CD4-positive, alpha-beta memory T cell (primary cell): ENCODE results near the gene FXYD1. TPM values are rescaled to one million over a fixed set of nuclear protein-coding genes. Genes with fewer than 3 reads are reported as not detected.
A peak's percentile ranks its signal among the peaks of the same experiment; 100 is the strongest.
"Not testable (repeated sequence)": the region's sequence is repeated elsewhere in the genome, so short reads cannot be mapped to it uniquely, and the experiment has no call there.

Experiments used
- CTCF ChIA-PET: fragments of 350-600 bp; sonication (Branson Sonifier 250); formaldehyde crosslinking; loops from one replicate; lab custom pipeline; 2021; ENCODE audit warnings: inconsistent platforms; ENCODE audit not compliant: partially characterized antibody; lab: Charles Lee
- POLR2A ChIA-PET: fragments of 350-600 bp; sonication (Branson Sonifier 250); formaldehyde crosslinking; loops from one replicate; lab custom pipeline; 2021; ENCODE audit not compliant: partially characterized antibody; lab: Charles Lee
- DNase-seq, 5 donors: peaks; one replicate each; pipeline versions ENCODE4 v3.0.0 to v3.0.0-alpha.2; 2020 to 2022; ENCODE audit warnings: mixed read lengths in 1 of 5
- H3K27ac ChIP-seq: one replicate; pipeline ENCODE4 v1.7.0; 2013; ENCODE audit warnings: low read depth, low read length
- H3K27me3 ChIP-seq: 2 replicates; pipeline ENCODE4 v1.7.0; 2013; ENCODE audit warnings: mild to moderate bottlenecking, low read length, moderate library complexity; ENCODE audit not compliant: insufficient read depth
- H3K36me3 ChIP-seq: 2 replicates; pipeline ENCODE4 v1.7.0; 2013; ENCODE audit warnings: mild to moderate bottlenecking, low read length, moderate library complexity; ENCODE audit not compliant: insufficient read depth
- H3K4me1 ChIP-seq: 2 replicates; pipeline ENCODE4 v1.7.0; 2013; ENCODE audit warnings: mild to moderate bottlenecking, low read length, moderate library complexity; ENCODE audit not compliant: insufficient read depth
- H3K4me3 ChIP-seq, 2 donors: one replicate each; pipeline ENCODE4 v1.7.0; 2013; ENCODE audit warnings: low read length in 2 of 2, mild to moderate bottlenecking in 1 of 2
- H3K9me3 ChIP-seq, 2 donors: one replicate each; pipeline ENCODE4 v1.7.0; 2013; ENCODE audit warnings: low read length in 2 of 2, control low read depth in 1 of 2; ENCODE audit not compliant: control insufficient read depth in 1 of 2
- H3K27ac Mint-ChIP-seq, 7 donors: one replicate each; pipeline ENCODE4 v1.8.0; 2020 to 2021; ENCODE audit warnings: mixed read lengths in 7 of 7, mild to moderate bottlenecking in 6 of 7, inconsistent platforms in 3 of 7, moderate library complexity in 3 of 7
- H3K27me3 Mint-ChIP-seq, 2 donors: one replicate each; pipeline ENCODE4 v1.8.0; 2020 to 2021; ENCODE audit warnings: mixed read lengths in 2 of 2
- H3K36me3 Mint-ChIP-seq, 2 donors: one replicate each; pipeline ENCODE4 v1.8.0; 2020 to 2021; ENCODE audit warnings: mixed read lengths in 2 of 2, inconsistent platforms in 1 of 2, mild to moderate bottlenecking in 1 of 2
- H3K4me1 Mint-ChIP-seq, 4 donors: one replicate each; pipeline ENCODE4 v1.8.0; 2020 to 2021; ENCODE audit warnings: mixed read lengths in 4 of 4, mild to moderate bottlenecking in 1 of 4
- H3K4me3 Mint-ChIP-seq, 8 donors: one replicate each; pipeline ENCODE4 v1.8.0; 2020 to 2021; ENCODE audit warnings: mixed read lengths in 8 of 8, mild to moderate bottlenecking in 7 of 8, moderate library complexity in 6 of 8, inconsistent platforms in 3 of 8
- H3K9me3 Mint-ChIP-seq, 8 donors: one replicate each; pipeline ENCODE4 v1.8.0; 2020 to 2021; ENCODE audit warnings: mixed read lengths in 8 of 8, mild to moderate bottlenecking in 5 of 8, inconsistent platforms in 3 of 8, moderate library complexity in 1 of 8
- intact Hi-C: fragments of 100-400 bp; cut with micrococcal nuclease; formaldehyde crosslinking; loops from one replicate; pipeline ENCODE4 v1.15.1; 2023
- polyA plus RNA-seq, 2 donors: library from polyadenylated mRNA; unstranded; fragments of 300-500 nt; fragmentation: Illumina TruSeq; gene quantifications; one replicate each; pipeline ENCODE4 v1.2.3, GENCODE V29; 2021
- total RNA-seq, 2 experiments: library from RNA; stranded (reverse); gene quantifications; one replicate each; pipeline ENCODE4 v1.2.3, GENCODE V29; 2021

FXYD1 gene
- total and polyA plus RNA-seq, 4 experiments from 2014 or later, result 0.58 to 4.4 (median 3.4) TPM

GRCh38 chr19:35150445-35150844, 11.8 kb downstream of the FXYD1 start:
- H3K4me3 ChIP-seq, result no peak overlapping the region
- ChIA-PET POLR2A (no interaction called here), CTCF (interaction anchor here (1.3 kb wide), 1 partner anchor 67 kb away, joined by 3 read pairs; no protein-coding TSS in a partner anchor)
- no peak overlapping the region for H3K27ac ChIP-seq
- no peaks in the 10 kb centered on the region for H3K36me3 ChIP-seq
- no peaks in the 10 kb centered on the region for H3K27me3 ChIP-seq
- peaks cover 0 to 11% of the 10 kb centered on the region in 2 donors for H3K36me3 Mint-ChIP-seq
- no peak for DNase-seq
- intact Hi-C loops, result loop anchor here (1.0 to 5.0 kb wide), 2 partner anchors 22 to 38 kb away; no protein-coding TSS in a partner anchor
- H3K4me1 ChIP-seq, result peaks cover 14% of the 10 kb centered on the region
- no peaks in the 10 kb centered on the region for H3K9me3 Mint-ChIP-seq
- H3K9me3 ChIP-seq, result no peaks in the 10 kb centered on the region
- H3K4me1 Mint-ChIP-seq, result peaks cover 7 to 34% (median 15%) of the 10 kb centered on the region in 4 donors
- peak overlapping the region in 6 of 7 donors; percentile 5 to 88 (median 31) for H3K27ac Mint-ChIP-seq
- no peaks in the 10 kb centered on the region for H3K27me3 Mint-ChIP-seq
- peak overlapping the region in 1 of 8 donors; percentile 30 for H3K4me3 Mint-ChIP-seq

GRCh38 chr19:35151273-35152065, 12.8 kb downstream of the FXYD1 start:
- ChIA-PET POLR2A (interaction anchor here (0.7 to 7.5 kb wide), 4 partner anchors 8 to 63 kb away, joined by 3 to 126 read pairs (median 56); partner anchors contain the start of gene FXYD7), CTCF (interaction anchor here (1.9 to 4.2 kb wide), 2 partner anchors 8 to 16 kb away, joined by 5 to 90 read pairs; partner anchors contain the start of gene FXYD7)
- Mint-ChIP-seq H3K4me1 (peaks cover 14 to 39% (median 22%) of the 10 kb centered on the region in 4 donors), H3K27ac (peak overlapping the region in 2 of 7 donors; percentile 30 to 99), H3K9me3 (no peaks in the 10 kb centered on the region), H3K4me3 (no peak overlapping the region), H3K27me3 (no peaks in the 10 kb centered on the region), H3K36me3 (peaks cover 8 to 20% of the 10 kb centered on the region in 2 donors)
- intact Hi-C loops, result loop anchor here (5.0 kb wide), 1 partner anchor 39 kb away; no protein-coding TSS in a partner anchor
- Histone ChIP-seq H3K27me3 (no peaks in the 10 kb centered on the region), H3K4me3 (no peak overlapping the region), H3K36me3 (no peaks in the 10 kb centered on the region), H3K9me3 (no peaks in the 10 kb centered on the region), H3K4me1 (peaks cover 23% of the 10 kb centered on the region), H3K27ac (no peak overlapping the region)
- DNase-seq, result no peak

- not testable (repeated sequence) for H3K9me3 ChIP-seq, H3K27me3 ChIP-seq, H3K27me3 Mint-ChIP-seq, H3K9me3 Mint-ChIP-seq, H3K27ac ChIP-seq, DNase-seq
- Histone ChIP-seq H3K4me3 (peak overlapping the region; percentile 91 to 95), H3K4me1 (peaks cover 40% of the 10 kb centered on the region), H3K36me3 (peaks cover 16% of the 10 kb centered on the region)
- H3K36me3 Mint-ChIP-seq, result peaks cover 21 to 33% of the 10 kb centered on the region in 2 donors
- peak overlapping the region; percentile 98 to 100 (median 99) for H3K4me3 Mint-ChIP-seq
- ChIA-PET CTCF (interaction anchor here (1.0 to 4.2 kb wide), 19 partner anchors 10 to 103 kb away, joined by 3 to 90 read pairs (median 6); partner anchors contain the start of gene FXYD7), POLR2A (interaction anchor here (1.1 to 10.5 kb wide), 12 partner anchors 9 to 116 kb away, joined by 3 to 140 read pairs (median 16); partner anchors contain the start of genes FXYD7 and USF2)
- H3K4me1 Mint-ChIP-seq, result peaks cover 24 to 54% (median 32%) of the 10 kb centered on the region in 4 donors
- peak overlapping the region in 6 of 7 donors; percentile 75 to 99 (median 94) for H3K27ac Mint-ChIP-seq
- intact Hi-C loops, result loop anchor here (1.0 to 5.0 kb wide), 2 partner anchors 12 to 41 kb away; no protein-coding TSS in a partner anchor
Measured at GRCh38 chr19:35153129-35153522, 14.5 kb downstream of the FXYD1 start.

- Mint-ChIP-seq H3K27me3 (no peaks in the 10 kb centered on the region), H3K9me3 (no peaks in the 10 kb centered on the region), H3K4me1 (peaks cover 29 to 61% (median 39%) of the 10 kb centered on the region in 4 donors), H3K4me3 (peak overlapping the region; percentile 98 to 100 (median 99)), H3K27ac (peak overlapping the region; percentile 98 to 99 (median 99)), H3K36me3 (peaks cover 29 to 41% of the 10 kb centered on the region in 2 donors)
- peaks cover 23% of the 10 kb centered on the region for H3K36me3 ChIP-seq
- H3K27ac ChIP-seq, result peak overlapping the region; percentile 91
- peak; percentile 67 to 76 (median 72) for DNase-seq
- peaks cover 47% of the 10 kb centered on the region for H3K4me1 ChIP-seq
- ChIA-PET CTCF (interaction anchor here (0.7 to 4.2 kb wide), 25 partner anchors 9 to 110 kb away, joined by 3 to 90 read pairs (median 6); partner anchors contain the start of genes FXYD7 and LGI4), POLR2A (interaction anchor here (0.7 to 10.5 kb wide), 18 partner anchors 8 to 115 kb away, joined by 3 to 140 read pairs (median 7); partner anchors contain the start of genes FXYD7 and USF2)
- peak overlapping the region; percentile 91 to 95 for H3K4me3 ChIP-seq
- no peaks in the 10 kb centered on the region for H3K9me3 ChIP-seq
- intact Hi-C loops, result loop anchor here (1.0 to 5.0 kb wide), 3 partner anchors 13 to 57 kb away; no protein-coding TSS in a partner anchor
- no peaks in the 10 kb centered on the region for H3K27me3 ChIP-seq
Measured at GRCh38 chr19:35153701-35154524, 15.3 kb downstream of the FXYD1 start.

GRCh38 chr19:35154525-35155406, 16.1 kb downstream of the FXYD1 start, which contains the start of gene FXYD5:
FXYD5 (plus strand) TSS chr19:35154735; CDS start chr19:35155551, 816 bp downstream.
- H3K4me3 ChIP-seq, result peak within 1 kb of the TSS; percentile 91 to 95
- H3K9me3 Mint-ChIP-seq, result no peaks in the 10 kb centered on the region
- ChIA-PET CTCF (interaction anchor here (0.7 to 4.2 kb wide), 18 partner anchors 8 to 88 kb away, joined by 3 to 90 read pairs (median 6); partner anchors contain the start of genes FXYD7 and LGI4), POLR2A (interaction anchor here (0.8 to 10.5 kb wide), 16 partner anchors 12 to 309 kb away, joined by 3 to 140 read pairs (median 12); partner anchors contain the start of genes FXYD7 and USF2)
- H3K27ac ChIP-seq, result peak within 1 kb of the TSS; percentile 91
- H3K27me3 ChIP-seq, result no peaks in the 10 kb centered on the region
- peaks cover 56% of the 10 kb centered on the region for H3K4me1 ChIP-seq
- H3K27ac Mint-ChIP-seq, result peak within 1 kb of the TSS; percentile 98 to 99 (median 99)
- H3K27me3 Mint-ChIP-seq, result no peaks in the 10 kb centered on the region
- peak within 1 kb of the TSS; percentile 98 to 100 (median 99) for H3K4me3 Mint-ChIP-seq
- intact Hi-C loops, result loop anchor here (1.0 to 5.0 kb wide), 2 partner anchors 42 to 57 kb away; no protein-coding TSS in a partner anchor
- H3K36me3 ChIP-seq, result peaks cover 32% of the 10 kb centered on the region
- no peaks in the 10 kb centered on the region for H3K9me3 ChIP-seq
- peaks cover 37 to 49% of the 10 kb centered on the region in 2 donors for H3K36me3 Mint-ChIP-seq
- peak; percentile 60 to 84 (median 64) for DNase-seq
- peaks cover 35 to 68% (median 46%) of the 10 kb centered on the region in 4 donors for H3K4me1 Mint-ChIP-seq
